HG03520 (cell line): ENCODE results near the gene LRCH1.

Experiments used
- ATAC-seq: cut with Tn5 transposase; IDR thresholded peaks from one replicate; pipeline ENCODE4 v1.9.1; 2021; ENCODE audit warnings: mild to moderate bottlenecking, moderate library complexity; ENCODE audit not compliant: unreplicated experiment

LRCH1 gene

GRCh38 chr13:46633416-46633815 is 80.4 kb downstream of the LRCH1 start:
- ATAC-seq = no peak

GRCh38 chr13:46636451-46636850 is 83.5 kb downstream of the LRCH1 start:
- no peak for ATAC-seq

GRCh38 chr13:46637213-46637612 is 84.2 kb downstream of the LRCH1 start:
- ATAC-seq = no peak

GRCh38 chr13:46638262-46638661 is 85.3 kb downstream of the LRCH1 start:
- no peak for ATAC-seq

- ATAC-seq = peak; percentile 85
Measured at GRCh38 chr13:46639033-46639981, 86.3 kb downstream of the LRCH1 start.

GRCh38 chr13:46640843-46641242 is 87.9 kb downstream of the LRCH1 start:
- no peak for ATAC-seq

- no peak for ATAC-seq
Measured at GRCh38 chr13:46641274-46642081, 88.5 kb downstream of the LRCH1 start.

GRCh38 chr13:46642254-46642653 is 89.3 kb downstream of the LRCH1 start:
- no peak for ATAC-seq

- no peak for ATAC-seq
Measured at GRCh38 chr13:46643165-46643777, 90.3 kb downstream of the LRCH1 start.

GRCh38 chr13:46644816-46645215 is 91.8 kb downstream of the LRCH1 start:
- ATAC-seq = no peak

- no peak for ATAC-seq
Measured at GRCh38 chr13:46647512-46648065, 94.6 kb downstream of the LRCH1 start.

GRCh38 chr13:46648166-46648607 is 95.2 kb downstream of the LRCH1 start:
- peak; percentile 80 for ATAC-seq

GRCh38 chr13:46649816-46650215 is 96.8 kb downstream of the LRCH1 start:
- ATAC-seq = no peak

GRCh38 chr13:46654951-46655350 is 102.0 kb downstream of the LRCH1 start:
- ATAC-seq = no peak

- no peak for ATAC-seq
Measured at GRCh38 chr13:46655377-46656180, 102.6 kb downstream of the LRCH1 start.

GRCh38 chr13:46656786-46657185 is 103.8 kb downstream of the LRCH1 start:
- ATAC-seq = peak; percentile 82

- ATAC-seq = no peak
Measured at GRCh38 chr13:46659413-46660065, 106.6 kb downstream of the LRCH1 start.

GRCh38 chr13:46660416-46660815 is 107.4 kb downstream of the LRCH1 start:
- no peak for ATAC-seq

GRCh38 chr13:46660857-46661256 is 107.9 kb downstream of the LRCH1 start:
- no peak for ATAC-seq

GRCh38 chr13:46662690-46663089 is 109.7 kb downstream of the LRCH1 start:
- no peak for ATAC-seq
